ENCODE results near the gene RNF217. TPM values are rescaled to one million over a fixed set of nuclear protein-coding genes. Genes with fewer than 3 reads are reported as not detected.
"Not testable (repeated sequence)": the region's sequence is repeated elsewhere in the genome, so short reads cannot be mapped to it uniquely, and the experiment has no call there.

RNF217 gene
- polyA plus RNA-seq, 1 donor (not counting 4 experiments of a cell fraction or from before 2014, with no cell fraction given) = 44.0 TPM

GRCh38 chr6:125124049-125124669 is 161.9 kb downstream of the RNF217 start:
- H3K4me1 ChIP-seq (ENCODE audit: control insufficient read depth, extremely low read depth, insufficient read depth, low read length) = peaks cover 20% of the 10 kb centered on the region
- no peak for TF ChIP-seq EZH2 (IDR thresholded peaks at IDR 0.05; ENCODE audit: low read length)
- TF ChIP-seq, protein P1, sequence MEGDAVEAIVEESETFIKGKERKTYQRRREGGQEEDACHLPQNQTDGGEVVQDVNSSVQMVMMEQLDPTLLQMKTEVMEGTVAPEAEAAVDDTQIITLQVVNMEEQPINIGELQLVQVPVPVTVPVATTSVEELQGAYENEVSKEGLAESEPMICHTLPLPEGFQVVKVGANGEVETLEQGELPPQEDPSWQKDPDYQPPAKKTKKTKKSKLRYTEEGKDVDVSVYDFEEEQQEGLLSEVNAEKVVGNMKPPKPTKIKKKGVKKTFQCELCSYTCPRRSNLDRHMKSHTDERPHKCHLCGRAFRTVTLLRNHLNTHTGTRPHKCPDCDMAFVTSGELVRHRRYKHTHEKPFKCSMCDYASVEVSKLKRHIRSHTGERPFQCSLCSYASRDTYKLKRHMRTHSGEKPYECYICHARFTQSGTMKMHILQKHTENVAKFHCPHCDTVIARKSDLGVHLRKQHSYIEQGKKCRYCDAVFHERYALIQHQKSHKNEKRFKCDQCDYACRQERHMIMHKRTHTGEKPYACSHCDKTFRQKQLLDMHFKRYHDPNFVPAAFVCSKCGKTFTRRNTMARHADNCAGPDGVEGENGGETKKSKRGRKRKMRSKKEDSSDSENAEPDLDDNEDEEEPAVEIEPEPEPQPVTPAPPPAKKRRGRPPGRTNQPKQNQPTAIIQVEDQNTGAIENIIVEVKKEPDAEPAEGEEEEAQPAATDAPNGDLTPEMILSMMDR (optimal IDR thresholded peaks at IDR 0.05 in 1 of 3, IDR thresholded peaks at IDR 0.05 in 1 of 3, conservative IDR thresholded peaks at IDR 0.05 in 1 of 3; ENCODE audit: extremely low read depth in 1 of 3, insufficient read depth in 2 of 3, low read length in 3 of 3) = peak in 1 of 3 experiments; percentile 25
- no peaks in the 10 kb centered on the region for H3K9me3 ChIP-seq (ENCODE audit: control insufficient read depth, low read depth, low read length)
- H3K4me3 ChIP-seq (ENCODE audit: control insufficient read depth in 2 of 3, extremely low read depth in 1 of 3, insufficient read depth in 2 of 3, low read depth in 1 of 3, low read length in 3 of 3) = peak overlapping the region in 2 of 3 experiments; percentile 26 to 29
- H3K27me3 ChIP-seq (ENCODE audit: control insufficient read depth, extremely low read depth, insufficient read depth, low read length) = no peaks in the 10 kb centered on the region
- H3K9me1 ChIP-seq (ENCODE audit: control insufficient read depth, extremely low read depth, insufficient read depth, low read length) = no peaks in the 10 kb centered on the region
- dilution Hi-C loops (cut with MboI; ENCODE audit: extremely low pct_ligation_motif_present, low sequenced_read_pairs) = no loop called here
- peak overlapping the region; percentile 86 for H2AFZ ChIP-seq (ENCODE audit: control insufficient read depth, low read length)
- no peaks in the 10 kb centered on the region for H4K20me1 ChIP-seq (ENCODE audit: control insufficient read depth, extremely low read depth, insufficient read depth, low read length)
- FAIRE-seq (peak; percentile 98), DNase-seq (ENCODE audit: low read depth, low spot score) (peak; percentile 85)
- no peaks in the 10 kb centered on the region for H3K36me3 ChIP-seq (ENCODE audit: control insufficient read depth in 2 of 2, extremely low read depth in 1 of 2, insufficient read depth in 2 of 2, low read length in 2 of 2)
- no peaks in the 10 kb centered on the region for H3K79me2 ChIP-seq (ENCODE audit: control insufficient read depth, insufficient read depth, low read length)
- peak overlapping the region; percentile 83 for H3K27ac ChIP-seq (ENCODE audit: control insufficient read depth, insufficient read depth, low read length)
- H3K9ac ChIP-seq (ENCODE audit: control insufficient read depth, extremely low read depth, insufficient read depth, low read length) = peak overlapping the region; percentile 65
- H3K4me2 ChIP-seq (ENCODE audit: control insufficient read depth, extremely low read depth, insufficient read depth, low read depth, low read length) = peak overlapping the region; percentile 71

DNA sequence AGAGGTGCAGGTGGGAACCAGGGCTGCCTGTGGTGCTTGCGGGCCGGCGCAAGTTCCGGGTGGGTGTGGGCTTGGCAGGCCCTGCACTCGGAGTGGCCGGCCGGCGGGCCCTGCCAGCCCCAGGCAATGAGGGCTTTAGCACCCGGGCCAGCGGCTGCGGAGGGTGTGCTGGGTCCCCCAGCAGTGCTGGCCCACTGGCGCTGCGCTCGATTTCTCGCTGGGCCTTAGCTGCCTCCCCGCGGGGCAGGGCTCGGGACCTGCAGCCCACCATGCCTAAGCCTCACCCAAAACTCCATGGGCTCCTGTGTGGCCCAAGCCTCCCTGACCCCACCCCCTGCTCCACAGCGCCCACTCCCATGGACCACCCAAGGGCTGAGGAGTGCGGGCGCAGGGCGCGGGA is 163.6 kb downstream of the RNF217 start:
- H3K9me1 ChIP-seq (ENCODE audit: control insufficient read depth, extremely low read depth, insufficient read depth, low read length); H3K36me3 ChIP-seq (ENCODE audit: control insufficient read depth in 2 of 2, extremely low read depth in 1 of 2, insufficient read depth in 2 of 2, low read length in 2 of 2); H3K9ac ChIP-seq (ENCODE audit: control insufficient read depth, extremely low read depth, insufficient read depth, low read length); H3K4me3 ChIP-seq (ENCODE audit: control insufficient read depth in 2 of 3, extremely low read depth in 1 of 3, insufficient read depth in 2 of 3, low read depth in 1 of 3, low read length in 3 of 3); H4K20me1 ChIP-seq (ENCODE audit: control insufficient read depth, extremely low read depth, insufficient read depth, low read length); H2AFZ ChIP-seq (ENCODE audit: control insufficient read depth, low read length); H3K4me2 ChIP-seq (ENCODE audit: control insufficient read depth, extremely low read depth, insufficient read depth, low read depth, low read length); dilution Hi-C loops (cut with MboI; ENCODE audit: extremely low pct_ligation_motif_present, low sequenced_read_pairs); H3K27ac ChIP-seq (ENCODE audit: control insufficient read depth, insufficient read depth, low read length); H3K27me3 ChIP-seq (ENCODE audit: control insufficient read depth, extremely low read depth, insufficient read depth, low read length); H3K79me2 ChIP-seq (ENCODE audit: control insufficient read depth, insufficient read depth, low read length); FAIRE-seq; H3K9me3 ChIP-seq (ENCODE audit: control insufficient read depth, low read depth, low read length); DNase-seq (ENCODE audit: low read depth, low spot score): not testable (repeated sequence)
- peaks cover 20% of the 10 kb centered on the region for H3K4me1 ChIP-seq (ENCODE audit: control insufficient read depth, extremely low read depth, insufficient read depth, low read length)

GRCh38 chr6:125129354-125129753 is 167.1 kb downstream of the RNF217 start:
- Histone ChIP-seq H3K4me2 (ENCODE audit: control insufficient read depth, extremely low read depth, insufficient read depth, low read depth, low read length) (no peak overlapping the region), H3K27me3 (ENCODE audit: control insufficient read depth, extremely low read depth, insufficient read depth, low read length) (no peaks in the 10 kb centered on the region), H2AFZ (ENCODE audit: control insufficient read depth, low read length) (no peak overlapping the region), H3K9ac (ENCODE audit: control insufficient read depth, extremely low read depth, insufficient read depth, low read length) (no peak overlapping the region), H3K27ac (ENCODE audit: control insufficient read depth, insufficient read depth, low read length) (no peak overlapping the region), H3K9me3 (ENCODE audit: control insufficient read depth, low read depth, low read length) (no peaks in the 10 kb centered on the region), H3K9me1 (ENCODE audit: control insufficient read depth, extremely low read depth, insufficient read depth, low read length) (no peaks in the 10 kb centered on the region), H4K20me1 (ENCODE audit: control insufficient read depth, extremely low read depth, insufficient read depth, low read length) (no peaks in the 10 kb centered on the region), H3K36me3 (ENCODE audit: control insufficient read depth in 2 of 2, extremely low read depth in 1 of 2, insufficient read depth in 2 of 2, low read length in 2 of 2) (no peaks in the 10 kb centered on the region), H3K4me1 (ENCODE audit: control insufficient read depth, extremely low read depth, insufficient read depth, low read length) (peaks cover 6% of the 10 kb centered on the region), H3K79me2 (ENCODE audit: control insufficient read depth, insufficient read depth, low read length) (no peaks in the 10 kb centered on the region), H3K4me3 (ENCODE audit: control insufficient read depth in 2 of 3, extremely low read depth in 1 of 3, insufficient read depth in 2 of 3, low read depth in 1 of 3, low read length in 3 of 3) (no peak overlapping the region)
- TF ChIP-seq, protein P1 (optimal IDR thresholded peaks at IDR 0.05 in 1 of 3, IDR thresholded peaks at IDR 0.05 in 1 of 3, conservative IDR thresholded peaks at IDR 0.05 in 1 of 3; ENCODE audit: extremely low read depth in 1 of 3, insufficient read depth in 2 of 3, low read length in 3 of 3) = no peak
- no peak for TF ChIP-seq EZH2 (IDR thresholded peaks at IDR 0.05; ENCODE audit: low read length)
- dilution Hi-C loops (cut with MboI; ENCODE audit: extremely low pct_ligation_motif_present, low sequenced_read_pairs) = no loop called here
- no peak for FAIRE-seq
- no peak for DNase-seq (ENCODE audit: low read depth, low spot score)
